NCI-H510A treated with DMSO at 0.1 percent for 48 hours (cell line): Measurements from ENCODE around the gene SF1.

ENCODE experiments used
- DNase-seq: peaks from one replicate; lab custom pipeline; 2025; lab: John Stamatoyannopoulos, UW

The SF1 gene

DNA sequence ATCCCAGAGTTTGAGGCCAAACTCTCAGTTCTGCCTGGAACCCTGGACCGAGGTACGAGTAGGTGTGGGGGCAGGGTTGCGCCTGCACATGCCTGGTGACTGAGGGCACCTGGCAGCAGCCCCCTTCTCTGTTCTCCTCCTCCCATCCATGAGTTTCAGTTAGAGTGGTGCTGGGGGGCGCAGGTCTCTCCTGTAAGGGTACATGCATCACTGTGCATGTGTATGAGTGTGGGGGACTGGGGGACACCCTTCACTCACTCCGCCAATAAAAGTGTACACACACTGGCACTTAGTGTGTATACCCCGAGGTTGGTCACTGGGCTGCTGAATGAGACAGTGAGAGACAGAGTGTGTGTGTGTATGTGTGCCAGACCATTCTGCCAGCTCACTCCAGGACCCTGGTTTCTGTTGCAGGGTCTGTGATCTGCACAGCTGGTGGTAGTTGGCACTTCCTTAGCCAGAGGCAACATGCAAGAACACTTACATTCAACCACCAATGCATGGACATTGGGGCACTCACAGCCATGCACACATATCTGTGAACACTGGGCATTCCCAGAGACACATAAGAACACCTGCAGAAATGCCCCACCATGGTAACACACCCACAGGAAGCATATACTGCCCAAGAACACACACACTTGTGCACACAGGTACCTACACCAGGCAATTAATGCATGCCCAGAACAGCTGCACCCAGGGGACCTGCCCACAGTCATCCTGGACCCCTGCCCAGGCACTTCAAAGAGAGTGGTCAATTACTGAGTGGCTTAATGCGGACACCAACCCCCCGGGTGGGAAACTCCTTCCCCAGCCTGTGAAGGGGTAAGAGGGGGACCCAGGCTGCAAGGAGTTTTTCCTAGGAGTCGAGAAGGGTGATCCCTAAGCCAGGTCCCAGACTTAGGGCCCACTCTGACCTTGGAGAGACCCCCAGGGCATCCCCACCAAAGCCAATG, 54.2 kb downstream of the SF1 start:
- no peak for DNase-seq

DNA sequence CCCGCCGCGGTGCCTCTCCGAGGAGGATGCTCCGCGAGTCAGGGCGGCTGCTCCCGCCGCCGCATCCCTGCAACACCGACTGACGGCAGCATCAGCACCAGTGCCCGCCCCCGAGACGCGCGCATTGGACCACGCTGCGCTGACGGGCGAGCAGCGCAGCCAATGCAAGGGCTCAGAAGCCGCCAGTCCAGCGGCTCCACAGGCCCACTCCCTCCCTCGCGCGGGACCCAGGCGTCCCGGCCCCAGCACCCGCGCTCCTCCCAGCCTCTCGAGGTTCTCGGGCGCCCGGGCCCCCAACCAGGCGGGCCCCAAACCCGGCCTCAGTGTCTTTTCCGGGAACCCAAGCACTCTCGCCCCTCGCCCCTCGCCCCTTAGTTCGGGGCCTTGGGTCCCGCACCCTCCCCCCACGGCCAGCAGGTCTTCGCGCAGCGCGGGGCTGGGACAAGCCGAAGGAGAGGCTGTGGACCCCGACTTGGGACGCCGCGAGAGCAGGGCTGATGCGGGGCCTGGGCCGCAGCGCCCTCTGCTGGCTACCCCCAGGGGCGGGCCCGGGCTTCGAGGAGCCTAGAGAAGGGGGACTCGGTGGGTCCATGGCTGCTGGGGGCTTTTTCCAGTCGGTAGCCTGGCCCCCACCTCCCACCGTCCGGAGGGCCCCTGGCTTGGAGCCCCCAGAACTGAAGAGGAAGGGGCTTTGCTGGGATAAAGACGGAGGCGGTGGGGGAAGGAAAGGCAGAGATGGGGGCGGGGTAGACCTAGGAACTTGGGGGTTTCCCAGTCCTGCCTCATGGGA, 55.0 kb downstream of the SF1 start, which contains the start of gene NRXN2:
Gene NRXN2 (minus strand): TSS at position 81 of the 790 bp plus-strand sequence. CDS start 9,498 bp downstream, outside the sequence.
- peak; percentile 69 for DNase-seq

DNA sequence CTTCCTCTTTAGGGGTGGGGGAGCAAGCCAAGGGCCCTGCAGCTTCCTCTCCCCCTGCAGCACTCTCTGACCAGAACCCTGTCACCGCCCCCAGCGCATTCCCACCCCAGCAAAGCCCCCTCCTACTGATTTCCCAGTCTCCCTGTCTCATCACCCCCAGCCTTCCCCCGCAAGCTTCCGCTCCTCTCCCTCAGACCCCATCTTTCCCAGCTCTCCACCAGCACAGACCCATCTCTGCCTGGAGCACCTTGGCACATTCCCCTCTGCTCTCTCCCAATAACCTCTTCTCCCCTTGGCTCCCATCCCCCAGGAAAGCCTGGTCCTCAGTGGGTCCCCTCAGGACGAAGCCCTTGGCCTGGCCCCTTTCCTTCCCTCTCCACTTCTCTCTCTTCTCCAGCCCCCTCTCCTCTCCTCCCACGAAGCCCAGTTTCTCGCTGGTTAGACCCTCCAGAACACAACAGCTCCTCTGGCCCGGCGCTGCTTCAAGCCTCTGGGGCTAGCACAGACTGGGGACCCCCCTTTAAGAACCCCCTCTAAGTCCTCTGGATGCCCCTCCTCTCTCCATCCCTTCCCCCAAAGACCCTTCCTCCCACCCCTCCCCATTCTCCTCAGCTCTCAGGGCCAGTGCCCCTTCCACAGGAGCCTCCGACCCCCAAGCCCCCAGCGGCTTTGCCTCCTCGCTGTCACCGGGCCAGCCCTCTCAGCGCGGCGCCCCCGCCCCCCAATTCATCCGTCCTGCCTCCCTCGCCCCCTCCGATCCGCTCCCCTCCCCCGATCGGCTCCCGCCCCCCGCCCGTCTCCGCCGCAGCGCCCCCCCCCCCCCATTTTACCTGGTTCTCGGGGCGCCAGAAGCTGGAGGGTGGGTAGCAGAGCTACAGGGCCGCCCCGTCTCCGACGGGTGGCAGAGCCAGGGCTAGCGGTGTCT, 55.9 kb downstream of the SF1 start:
- DNase-seq, result no peak

DNA sequence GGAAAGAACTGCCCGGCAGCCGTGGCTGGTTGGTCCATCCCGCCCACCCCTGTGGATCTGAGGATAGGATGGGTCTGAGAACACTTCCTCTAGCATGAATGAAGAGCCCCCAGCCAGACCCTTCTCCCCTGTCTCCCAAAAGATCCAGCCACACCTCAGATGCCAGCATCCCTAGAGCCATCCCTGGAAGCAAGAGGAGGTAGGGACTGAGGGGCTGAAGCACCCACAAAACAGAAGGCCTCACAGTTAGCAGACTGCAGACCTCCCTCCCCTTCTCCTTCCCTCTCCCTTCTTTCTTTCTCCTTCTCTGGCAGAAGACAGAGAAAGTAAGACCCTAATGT, 57.0 kb downstream of the SF1 start:
- DNase-seq, result no peak

DNA sequence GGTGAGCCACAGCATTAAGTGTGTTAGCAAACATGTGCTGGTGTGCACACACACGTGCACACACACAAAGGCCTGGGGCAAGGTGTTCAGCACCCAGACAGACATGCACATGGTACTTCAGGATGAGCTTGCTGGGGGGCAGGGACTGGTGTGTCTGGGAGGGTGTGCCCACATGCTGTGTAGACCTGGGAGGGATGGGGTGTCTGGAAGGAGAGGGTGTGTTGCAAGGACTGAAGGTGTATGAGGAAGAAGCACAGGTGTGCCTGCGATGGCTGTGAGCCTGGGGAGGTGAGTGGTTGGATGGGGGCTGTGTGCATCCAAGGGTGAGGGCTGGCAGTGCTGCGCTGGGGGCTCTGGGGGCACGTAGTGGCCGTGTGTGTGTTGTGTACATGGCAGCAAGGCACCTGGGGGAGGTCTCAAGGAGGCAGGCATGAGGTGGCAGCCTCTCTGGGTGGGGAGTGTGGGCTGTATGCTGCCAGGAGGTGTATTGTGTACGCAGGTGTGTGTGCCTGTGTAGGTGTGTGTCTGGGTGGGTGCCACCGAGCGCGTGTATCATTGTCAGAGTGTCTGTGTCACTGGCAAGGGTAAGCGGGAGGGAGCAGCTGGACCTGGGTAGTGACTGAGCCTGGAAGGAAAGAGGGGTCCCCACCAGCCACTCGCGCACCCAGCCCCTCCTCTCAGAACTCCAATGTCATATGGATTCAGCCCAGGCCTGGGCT, 57.5 kb downstream of the SF1 start:
- DNase-seq, result no peak

DNA sequence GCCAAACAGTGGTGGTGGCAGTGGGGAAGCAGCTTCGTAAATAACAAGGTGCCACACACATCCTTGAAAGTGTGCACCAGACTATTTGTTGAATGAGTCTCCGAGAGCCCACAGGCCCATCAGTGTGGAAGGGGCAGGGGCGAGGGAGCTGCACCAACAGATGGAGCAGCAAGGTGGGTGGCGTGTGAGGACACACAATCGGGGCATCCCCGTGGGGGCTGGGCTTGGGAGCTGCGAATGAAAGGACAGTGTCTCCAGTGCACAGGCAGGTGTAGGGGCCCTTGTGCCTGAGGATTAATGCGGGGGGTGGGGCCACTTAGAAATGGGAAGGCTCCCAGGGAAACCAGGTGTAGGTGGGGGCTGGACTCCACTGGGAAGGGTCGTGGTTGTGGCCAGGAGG, 58.2 kb downstream of the SF1 start:
- DNase-seq, result no peak

DNA sequence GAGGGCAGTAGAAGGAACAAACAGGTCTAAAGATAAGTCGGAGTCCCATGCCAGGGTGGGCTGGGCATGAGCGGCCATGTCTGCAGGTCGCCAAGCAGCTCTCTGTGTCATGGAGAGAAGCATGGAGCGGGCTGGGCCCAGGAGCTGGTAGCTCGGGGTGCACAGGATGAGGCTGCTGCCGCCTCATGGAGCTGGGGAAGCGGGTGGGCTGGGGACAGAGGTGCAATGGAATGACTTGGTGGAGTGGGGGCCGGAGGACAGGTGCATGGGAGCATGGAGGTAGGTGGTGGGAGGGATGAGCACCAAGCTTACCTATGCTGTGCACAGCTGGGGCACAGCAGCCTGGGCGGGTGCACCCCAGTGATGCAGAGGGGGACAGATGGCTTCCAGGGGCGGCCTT, 58.9 kb downstream of the SF1 start:
- no peak for DNase-seq

DNA sequence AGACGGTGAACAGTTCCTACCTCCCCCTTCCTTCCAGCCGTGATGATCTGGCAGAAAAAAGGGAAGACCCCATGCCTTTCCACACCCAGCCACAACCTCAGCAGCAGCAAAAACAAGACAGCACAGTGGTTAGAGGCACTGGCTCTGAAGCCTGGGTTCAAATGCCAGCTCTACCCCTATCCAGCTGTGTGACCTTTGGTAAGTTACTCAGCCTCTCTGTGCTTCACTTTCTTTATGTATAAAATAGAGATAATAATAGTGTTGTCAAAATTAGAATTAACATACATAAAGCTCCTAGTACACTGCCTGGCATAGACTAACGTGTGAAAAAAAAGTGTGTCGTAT, 59.6 kb downstream of the SF1 start:
- DNase-seq, result no peak

DNA sequence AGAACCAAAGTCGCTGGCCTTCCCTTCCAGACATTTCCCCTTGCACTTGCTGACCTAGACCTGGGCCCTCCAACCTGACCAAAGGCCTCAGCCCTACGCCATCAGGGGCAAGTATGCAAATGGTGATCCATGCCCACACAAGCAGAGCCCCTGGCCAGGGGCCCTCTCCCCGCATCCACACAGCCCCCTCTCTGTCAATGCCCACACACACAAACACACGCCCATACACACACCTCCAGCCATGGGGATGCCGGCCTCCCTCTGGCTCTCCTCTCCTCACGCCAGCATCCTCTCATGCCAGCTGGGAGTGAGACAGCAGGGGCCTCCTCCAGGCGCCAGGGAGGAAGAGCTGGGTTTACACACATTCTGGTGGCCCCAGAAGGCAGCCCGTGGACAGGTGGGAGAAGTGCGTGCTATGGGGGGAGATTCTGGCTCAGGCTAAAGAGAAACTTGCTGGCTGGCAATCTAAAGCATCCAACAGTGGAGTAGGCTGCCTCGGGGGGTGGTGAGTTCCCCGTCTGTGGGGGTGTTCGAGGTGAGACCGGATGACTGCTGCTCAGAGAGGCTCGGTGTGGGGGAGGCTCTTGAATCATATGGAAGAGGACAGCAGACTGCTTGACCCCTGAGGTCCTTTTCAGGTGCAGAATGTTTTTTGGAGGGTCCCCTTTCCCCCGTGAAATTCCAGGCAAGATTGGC, 60.1 kb downstream of the SF1 start:
- DNase-seq, result no peak

DNA sequence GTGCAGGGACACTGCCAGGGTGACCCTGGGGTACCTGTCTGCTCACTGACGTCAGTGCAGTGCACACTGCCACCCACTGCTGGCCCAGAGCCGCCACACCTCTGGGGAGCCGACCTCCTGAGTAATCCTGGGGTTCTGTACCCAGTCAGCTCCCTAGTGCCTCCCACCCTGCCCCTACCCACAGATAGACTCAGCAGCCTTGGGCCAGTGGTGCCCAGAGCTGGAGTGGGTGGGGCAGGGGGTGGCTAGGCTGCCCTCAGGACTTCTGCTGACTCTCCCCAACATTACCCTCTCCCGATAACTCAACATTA, 61.1 kb downstream of the SF1 start:
- no peak for DNase-seq

DNA sequence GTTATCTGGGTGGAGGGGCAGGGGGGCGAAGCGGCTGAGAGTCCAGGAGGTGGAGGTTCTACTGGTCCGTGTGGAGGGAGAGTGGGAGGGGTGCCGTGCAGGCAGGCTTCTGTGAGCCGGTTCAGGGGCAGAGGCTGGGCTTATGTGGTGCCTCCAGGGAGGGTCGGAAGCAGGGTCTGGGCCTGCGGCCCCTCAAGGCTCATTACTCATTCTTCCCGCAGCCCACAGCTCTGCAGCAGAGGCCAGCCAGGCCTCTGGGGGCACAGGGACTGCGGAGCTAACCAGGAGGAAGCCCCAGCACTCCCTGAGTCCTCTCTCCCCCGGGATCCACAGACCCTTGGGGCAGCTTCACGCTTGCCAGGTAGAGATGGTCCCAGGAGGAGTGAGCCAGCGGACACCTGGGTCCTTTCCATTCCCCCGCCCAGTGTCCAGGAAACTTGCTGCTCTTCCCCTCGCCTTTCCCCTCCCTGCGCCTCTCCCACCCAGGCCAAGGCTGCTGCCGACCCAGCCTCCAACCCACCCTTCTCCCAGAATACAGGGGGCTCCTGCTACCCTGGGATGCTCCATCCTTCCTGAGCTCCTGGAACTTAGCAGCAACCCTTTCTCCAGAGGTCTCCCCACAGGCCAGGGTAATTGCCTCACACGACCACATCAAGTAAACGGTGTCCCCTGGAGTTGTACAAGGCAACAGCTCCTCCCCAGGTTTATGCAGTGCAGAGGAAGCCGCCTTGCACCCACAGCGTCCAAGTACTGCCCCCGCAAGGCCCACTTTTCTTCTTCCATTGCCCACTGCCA, 61.7 kb downstream of the SF1 start:
- no peak for DNase-seq

DNA sequence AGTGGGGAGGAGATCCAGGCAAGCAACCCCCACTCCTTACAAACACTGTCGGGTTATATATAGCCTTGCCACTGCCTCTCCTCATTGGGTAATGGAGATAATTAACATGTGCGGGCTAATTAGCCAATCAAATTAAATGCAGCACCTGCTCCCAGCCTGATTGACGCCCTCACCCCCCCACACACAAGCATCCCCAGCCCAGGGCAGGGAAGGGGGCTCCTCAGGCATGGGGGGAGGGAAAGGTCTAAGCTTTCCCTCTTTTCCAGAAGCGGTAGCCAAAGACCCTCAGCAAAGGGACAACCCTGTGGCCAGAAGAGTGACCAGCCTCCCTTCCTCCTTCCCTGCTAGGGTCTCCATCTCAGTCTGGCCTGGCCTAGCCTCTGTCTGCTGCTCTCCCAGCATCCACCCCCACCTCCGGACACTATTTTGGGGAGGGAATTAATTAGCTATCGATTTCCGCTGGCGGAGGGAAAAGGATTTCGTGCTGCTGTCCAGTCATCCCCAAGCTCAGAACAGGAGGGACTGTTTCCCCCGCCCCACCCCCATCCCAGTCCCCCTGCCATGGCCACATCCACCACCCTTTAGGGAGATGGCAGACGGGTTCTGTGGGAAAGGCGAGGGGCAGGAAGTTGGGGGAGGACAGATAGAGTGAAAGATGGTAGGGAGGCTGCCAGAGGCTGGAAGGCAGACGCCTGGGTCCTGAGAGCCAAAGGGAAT, 62.4 kb downstream of the SF1 start:
- DNase-seq, result no peak

DNA sequence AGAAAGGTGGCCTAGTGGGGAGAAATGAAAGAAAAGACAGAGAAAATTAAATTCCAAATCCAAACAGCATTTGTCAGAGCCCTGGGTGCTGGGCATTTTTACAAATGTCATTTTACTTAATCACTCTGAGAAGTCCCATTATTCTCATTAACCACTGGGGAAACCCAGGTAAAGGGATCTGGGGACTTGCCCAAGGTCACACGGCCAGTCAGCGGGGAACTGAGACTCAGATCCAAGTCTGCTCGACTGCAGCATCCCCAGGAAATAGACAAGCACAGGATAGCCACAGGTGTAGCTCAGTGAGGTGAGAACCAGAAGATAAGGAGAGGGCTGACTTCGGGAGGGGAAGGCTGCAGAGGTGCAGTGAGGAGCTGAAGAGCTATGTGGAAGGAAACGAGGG, 63.2 kb downstream of the SF1 start:
- no peak for DNase-seq

DNA sequence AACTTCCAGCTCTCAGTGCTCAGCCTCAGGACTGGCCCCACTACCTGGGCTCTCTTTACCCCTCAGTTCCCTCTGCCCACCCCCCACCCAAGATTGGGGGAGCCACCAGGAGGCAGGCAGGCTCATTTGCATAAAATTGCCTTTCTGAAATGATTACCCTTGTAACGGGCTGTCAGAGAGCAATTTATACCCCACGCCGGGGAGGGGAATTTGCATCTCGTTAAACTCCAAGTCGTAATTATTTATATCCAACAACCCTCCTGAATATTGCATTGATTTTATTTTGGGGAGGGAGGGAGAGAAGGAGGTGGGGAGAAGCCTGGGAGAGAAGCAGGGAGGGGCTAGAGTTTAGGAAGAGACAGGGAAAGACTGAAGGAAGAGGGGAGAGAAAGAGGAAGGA, 63.7 kb downstream of the SF1 start:
- DNase-seq, result no peak
